ENCODE data around the gene IFFO2. TPM values are rescaled to one million over a fixed set of nuclear protein-coding genes. Genes with fewer than 3 reads are reported as not detected.

The IFFO2 gene
- total and polyA plus RNA-seq, 2 of the 8 experiments (the other 6 are each of a cell fraction or from before 2014, with no cell fraction given), result 6.6 to 10.4 TPM

DNA sequence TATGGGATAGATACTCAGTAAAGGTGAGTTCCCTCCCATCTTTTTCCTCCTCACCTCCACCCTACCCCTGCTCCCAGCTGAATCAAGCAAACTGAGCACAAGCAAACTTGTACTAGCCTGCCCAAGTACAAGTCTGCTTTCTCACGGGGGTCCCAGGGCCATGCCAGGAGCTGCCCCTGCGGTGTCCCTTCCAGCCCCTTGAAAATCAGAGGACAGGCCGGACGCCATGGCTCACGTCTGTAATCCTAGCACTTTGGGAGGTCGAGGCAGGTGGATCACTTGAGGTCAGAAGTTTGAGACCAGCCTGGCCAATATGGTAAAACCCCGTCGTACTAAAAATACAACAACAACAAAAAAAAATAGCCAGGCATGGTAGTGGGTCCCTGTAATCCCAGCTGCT is 17.5 kb upstream of the IFFO2 start (continued):
- TF ChIP-seq CHD2 (IDR thresholded peaks at IDR 0.05; ENCODE audit: low read length) (no peak), SP2 (IDR thresholded peaks at IDR 0.05; ENCODE audit: low read length) (no peak), BCL11A (IDR thresholded peaks at IDR 0.05; ENCODE audit: low read depth in 2 of 2, low read length in 2 of 2) (no peak), MAFK (IDR thresholded peaks at IDR 0.05; ENCODE audit: low read depth, low read length) (no peak), SIX5 (IDR thresholded peaks at IDR 0.05; ENCODE audit: low read depth, low read length) (no peak)
